ENCODE results near the gene NTHL1.
A peak's percentile ranks its signal among the peaks of the same experiment; 100 is the strongest.

Gene NTHL1

GRCh38 chr16:2002406-2003230, 45.0 kb downstream of the NTHL1 start:
- no peaks in the 10 kb centered on the region for H3K9me3 Mint-ChIP-seq
- peaks cover 10% of the 10 kb centered on the region for H3K36me3 Mint-ChIP-seq
- DNase-seq (ENCODE audit: low spot score in 2 of 2), result no peak
- no peak overlapping the region for H3K27ac Mint-ChIP-seq
- H3K4me3 Mint-ChIP-seq, result no peak overlapping the region
- no peak for ATAC-seq (ENCODE audit: low read depth)
- H3K4me1 Mint-ChIP-seq, result peaks cover 20% of the 10 kb centered on the region
- H3K27me3 Mint-ChIP-seq, result no peaks in the 10 kb centered on the region

DNA sequence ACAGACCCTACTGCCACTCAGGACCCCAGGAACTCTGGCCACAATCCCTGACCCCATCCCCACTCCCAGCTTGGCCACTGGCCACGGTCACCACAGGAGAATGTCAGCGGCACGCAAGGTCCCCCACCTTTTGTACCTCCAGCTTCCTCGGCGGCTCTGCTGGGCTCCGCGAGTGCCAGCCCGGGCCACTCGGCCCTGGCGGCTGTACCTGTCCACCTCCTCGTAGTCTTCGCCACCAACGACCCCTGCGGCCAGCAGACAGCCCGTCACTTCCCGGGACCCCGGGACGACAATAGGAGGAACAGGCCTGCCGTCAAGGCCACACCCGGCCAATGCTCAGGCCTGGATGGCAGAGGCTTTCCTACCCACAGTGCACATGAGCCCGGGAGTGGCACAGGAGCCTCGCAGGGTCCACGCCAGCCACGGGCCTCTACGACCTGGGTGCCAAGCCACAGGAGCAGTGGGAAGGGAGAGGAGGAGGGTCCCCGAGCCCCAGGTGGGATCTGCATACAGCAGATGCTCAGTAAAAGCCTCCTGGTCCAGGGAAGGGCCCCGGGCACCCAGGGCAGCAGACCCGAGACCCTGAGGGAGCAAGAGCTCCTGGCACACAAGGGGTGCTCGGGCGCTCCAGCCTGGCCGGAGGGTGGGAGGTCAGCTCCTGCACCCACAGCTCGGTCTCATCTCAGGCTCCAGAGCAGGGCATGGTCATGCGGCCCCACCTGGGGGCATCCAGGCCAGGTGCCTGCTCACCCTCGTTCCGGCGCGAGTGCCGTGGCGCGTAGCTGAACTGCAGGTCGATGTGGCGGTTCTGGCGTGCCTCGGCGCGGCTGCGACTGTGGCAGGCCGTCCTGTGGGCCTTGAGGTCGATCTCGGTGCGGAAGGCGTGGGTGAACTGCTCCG, 45.9 kb downstream of the NTHL1 start:
- Mint-ChIP-seq H3K4me3 (no peak overlapping the region), H3K36me3 (peaks cover 10% of the 10 kb centered on the region), H3K27ac (no peak overlapping the region), H3K4me1 (peaks cover 16% of the 10 kb centered on the region), H3K9me3 (no peaks in the 10 kb centered on the region), H3K27me3 (no peaks in the 10 kb centered on the region)
- no peak for DNase-seq (ENCODE audit: low spot score in 2 of 2)
- no peak for ATAC-seq (ENCODE audit: low read depth)

DNA sequence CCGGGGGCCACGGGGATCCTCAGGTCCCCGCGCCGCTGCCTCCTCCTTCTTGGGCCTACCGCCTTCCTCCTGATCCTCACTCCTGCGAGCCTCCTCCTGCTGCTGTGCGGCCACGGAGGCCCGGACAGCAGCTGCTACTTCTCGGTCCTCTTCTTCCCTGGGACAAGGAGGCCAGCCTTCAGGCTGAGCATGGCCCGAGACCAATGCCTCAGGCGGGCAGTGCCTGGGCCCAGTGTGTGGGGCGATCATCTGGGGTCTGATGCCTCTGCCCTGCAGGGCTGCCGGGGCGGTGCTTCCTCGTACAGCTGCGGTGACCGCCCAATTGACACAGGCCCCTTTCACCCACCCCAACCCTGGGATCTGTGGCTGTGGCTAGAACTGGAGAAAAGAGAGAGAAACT, 46.6 kb downstream of the NTHL1 start:
- no peak for DNase-seq (ENCODE audit: low spot score in 2 of 2)
- no peak for ATAC-seq (ENCODE audit: low read depth)
- no peak overlapping the region for H3K4me3 Mint-ChIP-seq
- peaks cover 10% of the 10 kb centered on the region for H3K36me3 Mint-ChIP-seq
- H3K27ac Mint-ChIP-seq, result no peak overlapping the region
- peaks cover 10% of the 10 kb centered on the region for H3K4me1 Mint-ChIP-seq
- H3K9me3 Mint-ChIP-seq, result no peaks in the 10 kb centered on the region
- no peaks in the 10 kb centered on the region for H3K27me3 Mint-ChIP-seq

DNA sequence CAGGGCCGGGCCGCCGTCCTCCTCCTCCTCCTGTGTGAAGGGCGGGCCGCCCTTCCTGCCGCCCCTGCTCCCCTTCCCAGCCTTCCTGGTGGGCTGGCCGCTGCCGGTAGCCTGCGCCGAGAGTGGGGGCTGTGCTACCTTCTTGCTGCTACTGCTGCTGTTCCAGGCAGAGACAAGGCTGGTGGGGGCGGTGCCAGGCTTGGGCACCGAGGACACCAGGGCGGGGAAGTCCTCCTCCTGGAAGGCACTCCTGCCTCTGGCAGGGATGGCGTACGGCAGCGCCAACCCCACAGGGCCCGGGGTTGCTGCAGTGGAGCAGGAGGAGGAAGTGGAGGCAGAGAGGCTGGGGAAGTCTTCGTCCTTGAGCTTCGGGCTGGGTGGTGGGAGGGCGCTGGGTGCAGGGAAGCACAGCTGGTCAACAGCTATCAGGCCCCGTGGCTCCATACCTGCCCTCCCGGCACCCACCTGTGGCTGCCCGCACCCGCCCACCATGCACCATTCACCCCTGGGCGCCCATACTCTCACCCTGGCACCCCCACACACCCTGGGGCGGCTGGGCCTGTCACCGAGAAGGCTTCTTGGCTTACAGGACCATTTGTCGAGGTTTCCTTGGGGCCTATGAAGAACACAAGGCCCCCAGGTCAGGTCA, 47.6 kb downstream of the NTHL1 start:
- Mint-ChIP-seq H3K4me3 (no peak overlapping the region), H3K4me1 (peaks cover 4% of the 10 kb centered on the region), H3K9me3 (no peaks in the 10 kb centered on the region), H3K27me3 (no peaks in the 10 kb centered on the region), H3K27ac (no peak overlapping the region), H3K36me3 (peaks cover 10% of the 10 kb centered on the region)
- no peak for DNase-seq (ENCODE audit: low spot score in 2 of 2)
- ATAC-seq (ENCODE audit: low read depth), result no peak

DNA sequence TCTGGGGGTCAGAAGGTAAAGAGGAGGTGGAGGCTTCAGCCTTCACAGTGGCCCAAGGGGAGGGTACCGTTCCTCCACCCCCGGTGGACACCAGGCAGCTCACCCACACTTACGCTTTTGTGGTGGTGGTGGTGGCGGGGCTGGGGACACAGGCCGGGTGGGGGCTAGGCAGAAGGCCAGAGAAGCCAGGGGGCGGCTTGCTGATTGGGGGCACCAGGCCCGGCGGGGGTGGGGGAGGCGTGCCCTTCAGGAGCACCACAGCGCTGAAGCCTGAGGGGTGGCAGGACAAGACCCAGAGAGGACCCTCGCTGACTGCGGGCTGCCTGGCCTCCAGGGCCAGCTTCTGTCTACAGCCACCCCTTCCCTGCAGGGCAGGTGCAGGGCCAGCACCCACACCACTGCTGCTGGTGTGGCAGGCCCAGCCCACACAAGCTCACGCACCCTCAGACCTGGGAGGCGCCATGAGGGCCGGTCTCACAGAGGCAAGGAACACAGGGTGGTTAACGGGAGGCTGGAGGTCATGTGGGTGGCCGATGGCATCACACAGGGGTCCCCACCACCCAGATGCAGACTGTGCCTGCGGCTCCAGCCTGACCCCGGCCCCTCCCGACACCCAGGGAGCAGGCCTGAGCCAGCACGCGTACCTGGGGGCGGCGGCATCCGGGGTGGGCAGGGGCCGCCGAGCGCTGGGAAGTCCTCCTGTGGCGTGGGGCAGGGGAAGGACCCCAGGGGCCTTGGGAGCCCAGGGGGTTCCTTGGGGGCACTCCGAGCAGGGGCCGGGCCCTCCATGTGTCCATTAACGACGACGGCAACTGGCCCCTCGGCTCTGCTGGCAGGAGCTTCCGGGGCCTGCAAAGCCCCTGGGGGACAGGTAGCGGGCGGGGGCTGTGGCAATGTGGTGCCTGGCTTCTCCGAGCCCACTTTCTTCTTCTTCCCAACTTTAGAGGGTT, 48.5 kb downstream of the NTHL1 start:
- Mint-ChIP-seq H3K36me3 (peaks cover 10% of the 10 kb centered on the region), H3K27ac (no peak overlapping the region), H3K9me3 (no peaks in the 10 kb centered on the region), H3K27me3 (no peaks in the 10 kb centered on the region), H3K4me3 (no peak overlapping the region), H3K4me1 (peaks cover 2% of the 10 kb centered on the region)
- ATAC-seq (ENCODE audit: low read depth) (no peak), DNase-seq (ENCODE audit: low spot score in 2 of 2) (no peak)

DNA sequence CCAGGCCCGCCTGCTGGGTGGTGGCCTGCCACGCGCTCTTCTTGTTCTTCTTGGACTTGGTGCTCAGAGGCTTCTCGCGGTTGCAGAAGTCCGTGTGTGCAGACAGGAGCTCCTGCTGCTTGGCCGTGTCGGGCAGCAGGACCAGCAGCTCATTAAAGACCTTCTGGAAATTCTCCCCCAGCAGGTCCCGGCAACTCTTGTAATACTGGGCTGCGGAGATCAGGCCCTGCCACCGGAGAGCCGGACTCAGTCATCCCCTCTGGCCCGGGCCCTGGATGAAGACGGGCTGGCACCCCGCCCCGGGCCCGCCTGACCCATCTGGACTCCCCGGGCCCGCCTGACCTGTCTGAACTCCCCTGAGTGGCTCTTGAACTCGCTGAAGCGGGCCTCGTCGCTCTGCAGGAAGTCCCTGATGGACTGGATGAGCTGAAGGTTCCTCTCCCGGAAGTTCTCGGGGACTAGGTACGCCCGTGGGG, 49.2 kb downstream of the NTHL1 start:
- DNase-seq (ENCODE audit: low spot score in 2 of 2) (no peak), ATAC-seq (ENCODE audit: low read depth) (no peak)
- H3K27me3 Mint-ChIP-seq, result no peaks in the 10 kb centered on the region
- H3K4me3 Mint-ChIP-seq, result no peak overlapping the region
- H3K36me3 Mint-ChIP-seq, result peaks cover 10% of the 10 kb centered on the region
- H3K9me3 Mint-ChIP-seq, result no peaks in the 10 kb centered on the region
- peaks cover 3% of the 10 kb centered on the region for H3K4me1 Mint-ChIP-seq
- no peak overlapping the region for H3K27ac Mint-ChIP-seq

DNA sequence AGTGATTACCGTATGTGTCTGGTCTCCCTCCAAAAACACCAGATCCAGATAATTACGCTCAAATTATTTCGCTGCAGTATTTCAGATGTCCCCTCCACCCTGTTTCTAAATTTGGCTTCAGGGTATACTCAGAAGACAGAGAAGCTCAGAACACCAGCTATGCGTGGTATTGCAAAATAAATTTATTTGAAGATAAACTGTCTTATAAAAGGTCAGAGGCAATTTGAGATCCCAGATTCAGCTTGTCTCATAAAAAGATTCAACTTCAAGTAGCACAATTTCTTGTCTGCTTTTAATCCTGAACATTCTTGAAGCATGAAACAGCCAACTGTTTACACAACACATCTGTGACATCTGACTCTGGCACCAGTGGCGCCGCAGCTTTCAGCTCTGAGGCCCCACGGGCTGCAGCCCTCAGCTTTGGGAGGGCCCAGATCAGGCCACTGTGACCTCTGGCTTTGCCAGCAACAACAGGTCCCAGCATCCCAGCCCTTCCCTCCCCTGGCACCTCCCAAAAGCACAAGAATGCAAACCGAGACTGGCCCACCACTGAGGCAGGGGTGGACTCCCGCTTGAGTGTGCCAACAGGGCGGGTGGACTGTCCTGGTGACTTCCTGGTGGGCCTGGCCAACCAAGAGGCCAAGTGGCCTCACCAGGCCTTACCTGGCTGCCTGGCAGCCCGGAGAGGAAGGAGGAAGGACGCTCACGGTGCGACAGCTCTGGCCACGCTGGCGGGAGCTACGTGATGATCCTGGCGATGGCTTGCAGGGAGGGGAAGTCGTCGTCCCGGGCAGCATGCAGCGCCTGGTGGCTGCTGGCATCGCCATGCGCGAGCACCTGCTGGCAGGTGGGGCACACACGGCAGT, 49.9 kb downstream of the NTHL1 start:
- Mint-ChIP-seq H3K27me3 (no peaks in the 10 kb centered on the region), H3K36me3 (peaks cover 10% of the 10 kb centered on the region)

DNA sequence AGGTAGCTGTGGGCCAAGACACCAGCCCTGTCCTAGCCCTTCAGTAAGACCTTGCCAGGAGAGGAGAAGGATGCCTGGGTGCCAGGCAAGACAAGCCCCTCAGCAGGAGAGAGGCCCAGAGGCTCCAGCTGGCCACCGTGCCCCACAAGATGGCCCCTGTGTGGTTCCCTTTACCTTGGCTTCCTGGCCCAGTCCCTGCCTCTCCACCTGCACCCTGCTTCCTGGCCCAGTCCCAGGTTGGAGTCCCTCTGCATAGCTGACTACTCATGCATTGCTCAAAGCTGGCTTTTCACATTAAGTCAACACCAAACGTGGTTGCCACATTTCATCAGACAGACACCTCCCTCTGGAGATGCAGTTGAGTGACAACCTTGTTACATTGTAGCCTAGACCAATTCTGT, 53.9 kb downstream of the NTHL1 start:
- no peak overlapping the region for H3K4me3 Mint-ChIP-seq
- peak overlapping the region; percentile 70 for H3K27ac Mint-ChIP-seq
- peaks cover 15% of the 10 kb centered on the region for H3K4me1 Mint-ChIP-seq
- DNase-seq (ENCODE audit: low spot score in 2 of 2) (no peak), ATAC-seq (ENCODE audit: low read depth) (no peak)
- no peaks in the 10 kb centered on the region for H3K27me3 Mint-ChIP-seq
- no peaks in the 10 kb centered on the region for H3K9me3 Mint-ChIP-seq
- peaks cover 3% of the 10 kb centered on the region for H3K36me3 Mint-ChIP-seq

More for the DNA sequence above, 49.9 kb downstream of the NTHL1 start:
- Mint-ChIP-seq H3K9me3 (no peaks in the 10 kb centered on the region), H3K27ac (no peak overlapping the region), H3K4me1 (peaks cover 5% of the 10 kb centered on the region), H3K4me3 (no peak overlapping the region)
- ATAC-seq (ENCODE audit: low read depth), result no peak
- DNase-seq (ENCODE audit: low spot score in 2 of 2), result no peak

- no peak for DNase-seq (ENCODE audit: low spot score in 2 of 2)
- H3K9me3 Mint-ChIP-seq, result no peaks in the 10 kb centered on the region
- H3K27ac Mint-ChIP-seq, result no peak overlapping the region
- no peaks in the 10 kb centered on the region for H3K36me3 Mint-ChIP-seq
- peaks cover 18% of the 10 kb centered on the region for H3K4me1 Mint-ChIP-seq
- no peaks in the 10 kb centered on the region for H3K27me3 Mint-ChIP-seq
- no peak for ATAC-seq (ENCODE audit: low read depth)
- H3K4me3 Mint-ChIP-seq, result no peak overlapping the region
Measured at GRCh38 chr16:1992704-1993317, 54.8 kb downstream of the NTHL1 start.

GRCh38 chr16:1991948-1992703, 55.5 kb downstream of the NTHL1 start:
- H3K9me3 Mint-ChIP-seq, result no peaks in the 10 kb centered on the region
- peak; percentile 66 for ATAC-seq (ENCODE audit: low read depth)
- peaks cover 18% of the 10 kb centered on the region for H3K4me1 Mint-ChIP-seq
- H3K4me3 Mint-ChIP-seq, result peak overlapping the region; percentile 90
- H3K27ac Mint-ChIP-seq, result peak overlapping the region; percentile 95
- peak; percentile 92 to 97 for DNase-seq (ENCODE audit: low spot score in 2 of 2)
- no peaks in the 10 kb centered on the region for H3K27me3 Mint-ChIP-seq
- H3K36me3 Mint-ChIP-seq, result no peaks in the 10 kb centered on the region

GRCh38 chr16:1991588-1991947, 56.1 kb downstream of the NTHL1 start:
- H3K27ac Mint-ChIP-seq, result peak overlapping the region; percentile 95
- ATAC-seq (ENCODE audit: low read depth) (no peak), DNase-seq (ENCODE audit: low spot score in 2 of 2) (peak in 1 of 2 donors; percentile 25)
- H3K36me3 Mint-ChIP-seq, result peaks cover 4% of the 10 kb centered on the region
- H3K4me1 Mint-ChIP-seq, result peaks cover 18% of the 10 kb centered on the region
- no peaks in the 10 kb centered on the region for H3K27me3 Mint-ChIP-seq
- H3K9me3 Mint-ChIP-seq, result no peaks in the 10 kb centered on the region
- peak overlapping the region; percentile 90 for H3K4me3 Mint-ChIP-seq
